HepG2 (cell line): Measurements from ENCODE around the gene KRTAP5-8. TPM values are rescaled to one million over a fixed set of nuclear protein-coding genes. Genes with fewer than 3 reads are reported as not detected.

ENCODE experiments used
- BCL6 ChIP-seq: IDR thresholded peaks from 2 replicates; pipeline ENCODE4 v1.6.1; 2016; ENCODE audit warnings: missing genetic modification reagents, missing compliant biosample characterization
- CREM ChIP-seq, 2 experiments: sonication (generic) in 1 of 2; formaldehyde crosslinking in 1 of 2; IDR thresholded peaks; 2 replicates each; pipeline versions ENCODE4 v1.4.0 to v1.6.1; 2016 to 2020; ENCODE audit warnings: antibody characterized with exemption in 1 of 2, mild to moderate bottlenecking in 1 of 2, missing genetic modification reagents in 1 of 2
- CSRNP1 ChIP-seq: sonication (generic); formaldehyde crosslinking; IDR thresholded peaks from 2 replicates; pipeline ENCODE4 v1.8.1; 2023; ENCODE audit warnings: mild to moderate bottlenecking, missing genetic modification reagents
- E2F2 ChIP-seq: sonication (generic); formaldehyde crosslinking; IDR thresholded peaks from 2 replicates; pipeline ENCODE4 v1.4.0; 2020; ENCODE audit warnings: missing genetic modification reagents, borderline replicate concordance
- ELK4 ChIP-seq: sonication (generic); formaldehyde crosslinking; IDR thresholded peaks from 2 replicates; pipeline ENCODE4 v1.9.0; 2021; ENCODE audit warnings: missing genetic modification reagents, borderline replicate concordance
- EP300 ChIP-seq, 3 experiments: sonication (generic) in 1 of 3; formaldehyde crosslinking in 1 of 3; IDR thresholded peaks; 2 replicates each; pipeline versions ENCODE4 v1.5.1 to v1.6.1; 2011 to 2020; ENCODE audit warnings: low read depth in 2 of 3, low read length in 2 of 3, borderline replicate concordance in 1 of 3, improper control_type of control experiment in 1 of 3, mild to moderate bottlenecking in 1 of 3, missing genetic modification reagents in 1 of 3, moderate library complexity in 1 of 3
- MED1 ChIP-seq: sonication (generic); formaldehyde crosslinking; IDR thresholded peaks from 2 replicates; pipeline ENCODE4 v1.4.0; 2020; ENCODE audit warnings: missing genetic modification reagents
- SMAD1 ChIP-seq: sonication (generic); formaldehyde crosslinking; IDR thresholded peaks from 2 replicates; pipeline ENCODE4 v1.4.0; 2020; ENCODE audit warnings: missing genetic modification reagents, low read depth, mild to moderate bottlenecking, borderline replicate concordance
- SP2 ChIP-seq: sonication (generic); formaldehyde crosslinking; IDR thresholded peaks from 2 replicates; pipeline ENCODE4 v1.5.1; 2020; ENCODE audit warnings: mild to moderate bottlenecking, missing genetic modification reagents
- STAT6 ChIP-seq: sonication (generic); formaldehyde crosslinking; IDR thresholded peaks from 2 replicates; pipeline ENCODE4 v1.4.0; 2020; ENCODE audit warnings: missing genetic modification reagents, mild to moderate bottlenecking, borderline replicate concordance
- TBX3 ChIP-seq: fragments of 450-650 bp; IDR thresholded peaks from 2 replicates; pipeline ENCODE4 v1.6.1; 2017; ENCODE audit warnings: antibody characterized with exemption, mild to moderate bottlenecking, inconsistent platforms, borderline replicate concordance
- ZNF646 ChIP-seq: sonication (generic); formaldehyde crosslinking; IDR thresholded peaks from 2 replicates; pipeline ENCODE4 v1.9.0; 2021; ENCODE audit warnings: mild to moderate bottlenecking, missing genetic modification reagents
- ZNF816 ChIP-seq: sonication (generic); formaldehyde crosslinking; IDR thresholded peaks from 2 replicates; pipeline ENCODE4 v1.8.0; 2022; ENCODE audit warnings: missing genetic modification reagents, mild to moderate bottlenecking, borderline replicate concordance
- polyA plus RNA-seq, 8 experiments: library from polyadenylated mRNA; depleted of rRNA in 3 of 8; stranded (reverse) in 7 of 8; unstranded in 1 of 8; fragments of >200 nt; fragmentation: Illumina TruSeq in 4 of 8; extraction: Trizol in 4 of 8; gene quantifications; 2 replicates each; pipeline versions ENCODE4 v1.2.1 to v1.2.3, GENCODE V29; 2011 to 2016; ENCODE audit warnings: low read depth in 4 of 8, missing spikeins in 1 of 8, mixed read lengths in 1 of 8; ENCODE audit not compliant: insufficient read depth in 1 of 8
- total RNA-seq, 5 experiments: library from RNA; depleted of rRNA; stranded (reverse); fragments of >200 nt; fragmentation: Illumina TruSeq; extraction: Trizol; gene quantifications; 2 replicates each; pipeline ENCODE4 v1.2.3, GENCODE V29; 2016; ENCODE audit warnings: low read depth in 1 of 5

KRTAP5-8 gene
- total and polyA plus RNA-seq, 2 of the 13 experiments (the other 11 are each of a cell fraction or from before 2014, with no cell fraction given): 0.20 TPM; not detected in 1

DNA sequence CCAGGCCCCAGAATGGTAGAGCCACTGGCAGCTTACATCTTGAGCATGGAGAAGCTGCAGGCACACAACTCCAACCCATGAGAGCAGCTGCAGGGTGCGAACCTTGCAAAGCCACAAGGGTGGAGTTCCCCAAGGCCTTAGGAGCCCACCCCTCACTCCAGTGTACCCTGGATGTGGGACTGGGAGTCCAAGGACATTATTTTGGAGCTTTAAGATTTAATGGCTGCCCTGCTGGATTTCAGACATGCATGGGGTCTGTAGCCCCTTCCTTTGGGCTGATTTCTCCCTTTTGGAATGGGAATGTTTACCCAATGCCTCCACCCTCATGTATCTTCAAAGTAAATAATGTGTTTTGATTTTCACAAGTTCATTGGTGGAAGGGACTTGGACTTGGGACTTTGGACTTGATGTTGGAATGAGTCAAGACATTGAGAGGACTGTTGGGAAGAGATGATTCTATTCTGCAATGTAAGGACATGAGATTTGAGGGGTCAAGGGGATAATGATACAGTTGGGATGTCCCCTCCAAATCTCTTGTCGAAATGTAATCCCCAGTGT is 11.8 kb upstream of the KRTAP5-8 start (continued):
- TF ChIP-seq E2F2 (CRISPR knock-in tag) (no peak), SMAD1 (CRISPR knock-in tag) (no peak), CSRNP1 (CRISPR knock-in tag) (no peak), ZNF816 (CRISPR knock-in tag) (no peak), ZNF646 (no peak), CREM (IDR thresholded peaks at IDR 0.05) (0 out of 2 replicates have a peak, but pooled peaks have one; percentile 16), CREM (CRISPR knock-in tag; IDR thresholded peaks at IDR 0.05) (no peak), STAT6 (CRISPR knock-in tag) (no peak), BCL6 (CRISPR knock-in tag) (no peak), SP2 (CRISPR knock-in tag) (no peak), TBX3 (no peak), MED1 (CRISPR knock-in tag) (0 out of 2 replicates have a peak, but pooled peaks have one; percentile 49), ELK4 (CRISPR knock-in tag) (no peak), EP300 (IDR thresholded peaks at IDR 0.05; ENCODE audit: low read depth in 2 of 2, low read length in 2 of 2) (peak in 1 of 2 experiments; percentile 80; a peak in 1 of 4 replicates), EP300 (CRISPR knock-in tag; IDR thresholded peaks at IDR 0.05; ENCODE audit: borderline replicate concordance) (no peak; the same call in 1 of the 2 replicates)
